Glutamatergic neuron (in vitro differentiated cells): ENCODE results near the gene RPLP2. TPM values are rescaled to one million over a fixed set of nuclear protein-coding genes. Genes with fewer than 3 reads are reported as not detected.

Experiments
- DNase-seq: peaks from one replicate; pipeline ENCODE4 v3.0.0; 2022
- H3K27ac Mint-ChIP-seq: one replicate; pipeline ENCODE4 v1.8.0; 2020; ENCODE audit warnings: mild to moderate bottlenecking, mixed read lengths, inconsistent platforms; ENCODE audit not compliant: unreplicated experiment
- H3K27me3 Mint-ChIP-seq: one replicate; pipeline ENCODE4 v1.8.0; 2020; ENCODE audit warnings: mild to moderate bottlenecking, moderate library complexity, mixed read lengths, inconsistent platforms; ENCODE audit not compliant: unreplicated experiment
- H3K36me3 Mint-ChIP-seq: one replicate; pipeline ENCODE4 v1.8.0; 2020; ENCODE audit warnings: mild to moderate bottlenecking, mixed read lengths, inconsistent platforms; ENCODE audit not compliant: unreplicated experiment
- H3K4me1 Mint-ChIP-seq: one replicate; pipeline ENCODE4 v1.8.0; 2020; ENCODE audit warnings: mild to moderate bottlenecking, low read depth, mixed read lengths, inconsistent platforms; ENCODE audit not compliant: unreplicated experiment
- H3K4me3 Mint-ChIP-seq: one replicate; pipeline ENCODE4 v1.8.0; 2020; ENCODE audit warnings: mild to moderate bottlenecking, mixed read lengths, inconsistent platforms; ENCODE audit not compliant: unreplicated experiment
- H3K9me3 Mint-ChIP-seq: one replicate; pipeline ENCODE4 v1.8.0; 2020; ENCODE audit warnings: mild to moderate bottlenecking, moderate library complexity, mixed read lengths, inconsistent platforms; ENCODE audit not compliant: unreplicated experiment
- CTCF ChIP-seq: fragments of 200-600 bp; sonication (generic); IDR thresholded peaks from one replicate; pipeline ENCODE4 v1.5.0; 2021; ENCODE audit not compliant: partially characterized antibody, unreplicated experiment
- total RNA-seq: library from RNA; stranded (reverse); fragmentation: NEBNext Ultra II Directional; extraction: Animal tissue kit (Norgen Biotek cat#: 25700); gene quantifications from one replicate; pipeline ENCODE4 v1.2.1, GENCODE V29; 2021; ENCODE audit not compliant: unreplicated experiment

The RPLP2 gene
- total RNA-seq, 1 donor from 2014 or later: 997 TPM

GRCh38 chr11:833849-834311 lies 24.1 kb downstream of the RPLP2 start:
- Mint-ChIP-seq H3K27ac (peak overlapping the region; percentile 92), H3K4me1 (peaks cover 6% of the 10 kb centered on the region), H3K9me3 (peaks cover 11% of the 10 kb centered on the region), H3K4me3 (peak overlapping the region; percentile 92), H3K27me3 (peaks cover 19% of the 10 kb centered on the region), H3K36me3 (no peaks in the 10 kb centered on the region)
- TF ChIP-seq CTCF: no peak
- DNase-seq: no peak

GRCh38 chr11:834371-835316 lies 24.9 kb downstream of the RPLP2 start:
- peak overlapping the region; percentile 92 for H3K27ac Mint-ChIP-seq

GRCh38 chr11:836274-836673 lies 26.5 kb downstream of the RPLP2 start:
- Mint-ChIP-seq H3K9me3 (peaks cover 28% of the 10 kb centered on the region), H3K27ac (no peak overlapping the region), H3K4me1 (peaks cover 20% of the 10 kb centered on the region), H3K4me3 (no peak overlapping the region), H3K36me3 (no peaks in the 10 kb centered on the region), H3K27me3 (peaks cover 26% of the 10 kb centered on the region)
- TF ChIP-seq CTCF: no peak
- DNase-seq: no peak

More at GRCh38 chr11:834371-835316, 24.9 kb downstream of the RPLP2 start:
- Mint-ChIP-seq H3K36me3 (no peaks in the 10 kb centered on the region), H3K27me3 (peaks cover 21% of the 10 kb centered on the region), H3K4me1 (peaks cover 10% of the 10 kb centered on the region), H3K4me3 (peak overlapping the region; percentile 92), H3K9me3 (peaks cover 14% of the 10 kb centered on the region)
- TF ChIP-seq CTCF: no peak
- DNase-seq: peak; percentile 22

GRCh38 chr11:836700-837099 lies 26.9 kb downstream of the RPLP2 start:
- Mint-ChIP-seq H3K4me1 (peaks cover 20% of the 10 kb centered on the region), H3K9me3 (peaks cover 28% of the 10 kb centered on the region), H3K36me3 (no peaks in the 10 kb centered on the region), H3K4me3 (no peak overlapping the region), H3K27ac (no peak overlapping the region), H3K27me3 (peaks cover 24% of the 10 kb centered on the region)
- no peak for DNase-seq
- no peak for TF ChIP-seq CTCF
